HG03039 (cell line): Measurements from ENCODE around the gene ADAMTS9.
A peak's percentile ranks its signal among the peaks of the same experiment; 100 is the strongest.
"Not testable (repeated sequence)": the region's sequence is repeated elsewhere in the genome, so short reads cannot be mapped to it uniquely, and the experiment has no call there.

Experiments
- ATAC-seq: cut with Tn5 transposase; IDR thresholded peaks from one replicate; pipeline ENCODE4 v1.9.1; 2021; ENCODE audit warnings: mild to moderate bottlenecking, moderate library complexity; ENCODE audit not compliant: unreplicated experiment

The ADAMTS9 gene

DNA sequence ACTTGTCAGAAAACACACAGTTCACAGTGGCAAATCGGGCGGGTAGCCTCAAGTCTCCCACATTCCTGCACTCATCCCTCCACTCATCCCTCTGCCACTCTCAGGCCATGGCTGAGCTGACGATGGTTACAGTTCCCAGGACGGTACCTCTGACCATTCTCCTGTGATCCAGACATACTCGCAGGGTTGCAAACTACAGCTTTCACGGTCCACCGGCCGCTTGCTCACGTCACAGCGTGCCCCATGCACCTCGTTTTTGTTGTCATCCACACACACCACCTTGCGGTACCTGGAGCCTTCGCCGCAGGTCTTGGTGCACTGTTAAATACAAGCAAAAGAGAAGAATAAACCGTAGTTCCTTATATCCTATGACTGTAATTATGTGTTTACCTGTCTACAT lies 137.1 kb downstream of the ADAMTS9 start:
- no peak for ATAC-seq

DNA sequence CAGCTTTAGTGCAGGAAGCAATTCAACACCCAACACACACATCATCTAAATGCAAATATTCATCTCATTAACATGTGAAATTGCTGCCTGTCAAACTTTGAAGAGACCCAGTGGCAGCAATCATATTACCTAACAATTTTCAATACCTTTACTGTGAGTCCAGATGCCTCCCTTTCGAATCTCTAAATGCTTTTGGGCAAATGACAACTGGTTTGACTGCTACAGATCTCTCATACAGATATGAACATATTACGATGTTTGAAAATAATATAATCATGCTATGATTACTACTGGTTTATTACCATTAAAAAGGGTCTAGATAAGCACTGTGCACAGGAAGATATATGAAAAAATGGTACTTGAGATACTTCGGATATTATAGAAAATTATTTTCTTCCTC lies 137.9 kb downstream of the ADAMTS9 start:
- ATAC-seq = no peak

DNA sequence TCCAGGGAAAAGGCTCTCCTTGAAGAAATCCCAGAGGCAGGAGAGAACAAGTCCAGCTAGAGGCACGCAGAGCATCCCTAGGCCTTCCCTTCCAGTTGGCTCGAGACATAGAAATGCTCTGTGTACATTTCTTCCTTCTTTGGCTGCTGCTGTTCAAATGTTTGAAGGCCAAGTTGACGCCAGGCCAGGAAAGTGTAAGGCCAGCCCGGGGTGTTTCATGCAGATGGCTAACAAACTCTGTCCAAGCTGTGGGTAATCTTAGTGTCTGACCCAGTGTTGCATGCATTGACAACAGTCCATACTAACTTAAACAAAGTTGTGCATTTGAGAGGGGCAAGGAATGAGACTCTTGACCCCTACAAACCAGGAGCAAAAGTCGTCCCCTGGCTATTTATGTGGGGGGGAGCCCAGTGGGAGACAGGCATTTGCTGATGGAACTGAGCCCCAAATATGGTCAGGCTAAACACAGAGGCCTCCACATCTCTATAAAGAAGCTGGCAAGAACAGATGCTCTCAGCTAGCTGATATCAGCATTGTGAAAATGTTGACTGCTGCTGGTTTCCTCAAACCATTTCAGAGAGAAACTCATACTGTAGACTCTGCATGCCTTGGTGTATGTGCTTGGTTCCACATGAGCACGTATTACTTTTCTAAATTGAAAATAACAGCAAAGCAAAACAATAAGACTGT lies 139.5 kb downstream of the ADAMTS9 start:
- ATAC-seq = no peak

DNA sequence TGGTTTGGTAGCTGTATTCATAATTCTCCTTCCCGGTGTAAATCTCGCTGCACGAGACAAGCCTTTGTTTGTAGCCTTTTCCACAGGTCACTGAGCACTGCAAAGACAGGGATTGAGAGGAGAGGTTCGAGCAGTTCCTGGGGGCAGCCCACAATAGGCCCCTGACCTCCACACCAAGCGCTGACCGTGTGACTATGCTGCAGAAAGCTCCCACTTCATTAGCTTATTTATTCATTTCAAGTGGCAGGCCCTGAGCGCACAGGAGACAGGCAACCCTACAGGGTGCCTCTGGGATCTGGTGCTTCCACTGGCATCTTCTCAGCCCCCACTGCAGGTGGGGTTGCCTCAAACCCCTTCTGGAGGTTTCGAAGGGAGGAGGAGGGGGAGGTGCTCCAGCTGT lies 140.9 kb downstream of the ADAMTS9 start:
- ATAC-seq = no peak

DNA sequence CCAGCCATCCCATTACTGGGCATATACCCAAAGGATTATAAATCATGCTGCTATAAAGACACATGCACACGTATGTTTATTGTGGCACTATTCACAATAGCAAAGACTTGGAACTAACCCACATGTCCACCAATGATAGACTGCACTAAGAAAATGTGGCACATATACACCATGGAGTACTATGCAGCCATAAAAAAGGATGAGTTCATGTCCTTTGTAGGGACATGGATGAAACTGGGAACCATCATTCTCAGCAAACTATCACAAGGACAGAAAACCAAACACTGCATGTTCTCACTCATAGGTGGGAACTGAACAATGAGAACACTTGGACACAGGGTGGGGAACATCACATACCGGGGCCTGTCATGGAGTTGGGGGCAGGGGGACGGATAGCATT lies 142.6 kb downstream of the ADAMTS9 start:
- ATAC-seq = not testable (repeated sequence)

DNA sequence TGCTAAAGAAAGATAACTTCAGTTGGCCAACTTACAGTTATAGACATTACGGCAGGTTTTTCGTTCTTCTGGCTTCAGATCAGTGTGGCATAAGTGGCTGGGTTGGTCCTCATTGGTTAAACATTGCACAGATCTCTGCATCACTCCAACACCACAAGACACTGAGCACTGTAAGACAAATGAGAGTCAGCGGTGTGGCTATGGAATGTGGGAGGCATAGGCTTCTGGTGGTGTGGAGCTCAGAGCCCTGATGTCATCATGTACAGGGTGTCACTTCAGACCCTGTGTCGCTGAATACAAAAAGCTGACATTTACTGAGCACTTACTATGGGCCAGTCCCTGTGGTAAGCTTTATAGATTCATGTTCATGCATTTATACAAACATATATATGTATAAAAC lies 146.0 kb downstream of the ADAMTS9 start:
- ATAC-seq = no peak

DNA sequence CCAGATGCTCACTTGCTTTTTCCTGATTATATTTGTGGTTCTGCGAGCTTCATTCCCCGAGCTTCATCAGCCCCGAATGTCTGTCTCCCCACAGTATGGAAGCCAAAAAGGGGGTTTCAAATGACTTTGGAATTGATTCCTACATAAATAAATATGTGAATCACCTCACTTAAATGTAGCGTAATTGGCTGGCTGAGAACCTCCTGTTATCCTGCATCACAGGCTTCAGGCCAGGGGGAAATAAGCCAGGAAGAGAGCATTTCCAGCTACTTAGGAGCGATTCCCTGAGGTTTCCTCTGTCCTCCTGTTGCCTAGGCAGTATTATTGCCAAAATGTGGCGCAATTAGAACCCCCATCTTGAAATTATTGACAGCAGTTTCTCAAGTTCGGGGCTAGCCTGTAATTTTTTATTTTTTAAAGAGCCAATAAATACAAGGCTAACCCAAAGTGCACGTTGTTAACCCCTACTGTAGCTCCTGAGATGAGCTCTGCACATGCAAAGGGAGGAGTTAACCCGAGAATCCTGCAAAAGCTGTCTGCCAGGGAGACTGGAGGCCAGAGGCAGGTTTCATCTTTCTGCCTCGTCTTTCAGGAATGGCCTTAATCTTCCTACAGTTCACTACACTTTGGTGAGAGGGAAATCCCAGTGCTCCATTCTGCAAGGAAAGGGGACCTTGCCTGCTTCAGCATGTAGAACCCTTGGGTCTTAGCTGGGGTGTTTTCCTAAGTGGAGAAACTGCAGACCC lies 148.2 kb downstream of the ADAMTS9 start:
- no peak for ATAC-seq

DNA sequence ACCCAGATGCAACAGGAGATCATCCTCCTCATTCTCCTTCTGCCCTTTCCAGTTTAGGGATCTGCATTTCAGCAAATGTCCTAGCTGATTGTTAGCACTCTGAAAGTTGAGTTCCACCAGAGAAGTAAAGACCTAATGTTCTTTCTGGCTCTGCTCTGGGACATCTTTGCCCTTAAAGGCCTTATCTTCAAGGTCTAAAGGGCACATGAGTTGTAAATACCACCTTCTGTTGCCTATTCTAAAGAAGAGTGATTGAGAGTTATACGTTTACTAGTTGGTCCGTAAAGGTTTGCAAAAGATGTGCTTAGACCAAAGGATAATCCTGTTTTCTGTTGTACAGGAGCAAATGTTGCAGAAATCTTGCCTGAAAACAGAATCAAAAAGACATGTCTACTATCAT lies 151.6 kb downstream of the ADAMTS9 start:
- ATAC-seq = no peak

DNA sequence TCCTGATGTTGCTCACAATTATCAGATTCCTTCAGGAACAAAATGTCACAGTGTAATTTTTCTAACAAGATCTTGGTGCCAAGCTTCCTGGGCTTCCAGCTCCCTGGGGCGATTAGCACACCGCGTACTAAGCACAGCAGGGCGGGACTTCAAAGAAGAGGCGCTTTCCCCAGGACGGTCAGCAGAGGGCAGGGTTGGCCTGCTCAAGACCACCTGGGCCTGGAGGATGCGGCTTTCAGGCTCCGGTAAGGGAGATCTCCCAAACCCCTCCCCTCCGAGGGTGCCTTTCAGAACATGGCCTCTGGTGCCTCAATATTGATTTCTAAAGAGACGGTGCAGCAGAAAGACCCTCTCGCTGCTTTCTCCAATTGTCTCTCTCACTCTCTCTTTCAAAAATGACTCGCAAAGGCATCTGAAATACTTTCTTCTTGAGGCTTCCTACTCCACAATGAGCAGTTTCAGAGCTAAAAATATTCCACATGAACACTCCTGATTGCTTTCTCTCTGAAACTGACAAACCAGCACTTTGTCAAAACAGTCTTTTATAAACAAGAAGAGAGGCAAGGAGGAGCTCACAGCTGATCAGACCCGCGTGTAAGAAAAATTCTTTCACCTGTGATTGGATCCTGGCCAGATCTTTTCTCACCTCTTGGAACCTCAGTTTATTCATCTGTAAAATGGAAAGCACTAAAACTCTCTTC lies 154.0 kb downstream of the ADAMTS9 start:
- ATAC-seq = peak; percentile 95

DNA sequence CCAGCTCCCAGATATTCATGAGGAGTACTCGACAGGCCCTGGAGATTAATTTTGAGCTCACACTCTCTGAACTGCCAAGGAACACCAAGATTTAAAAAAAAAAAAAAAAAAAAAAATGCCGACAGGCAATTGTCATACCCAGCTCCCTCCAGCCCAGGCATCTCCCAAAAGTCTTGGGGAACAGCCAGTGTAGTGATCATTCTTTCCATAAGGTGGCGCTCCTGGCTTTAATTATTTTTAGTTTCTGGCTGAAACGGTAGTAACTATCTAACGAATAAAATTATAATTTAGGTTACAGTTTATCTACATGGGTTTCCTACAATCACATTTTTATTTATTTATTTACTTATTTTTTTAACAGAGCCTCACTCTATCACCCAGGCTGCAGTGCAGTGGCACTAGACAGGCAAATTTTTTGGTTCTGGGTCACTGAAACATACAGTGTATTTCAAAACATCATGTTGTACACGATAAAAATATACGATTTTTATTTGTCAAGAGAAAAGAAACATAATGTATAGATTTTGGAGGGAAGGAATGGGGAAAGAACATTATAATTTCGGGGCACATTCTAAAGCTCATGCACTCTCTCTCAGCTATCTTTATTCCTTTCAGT lies 157.3 kb downstream of the ADAMTS9 start:
- ATAC-seq = no peak

DNA sequence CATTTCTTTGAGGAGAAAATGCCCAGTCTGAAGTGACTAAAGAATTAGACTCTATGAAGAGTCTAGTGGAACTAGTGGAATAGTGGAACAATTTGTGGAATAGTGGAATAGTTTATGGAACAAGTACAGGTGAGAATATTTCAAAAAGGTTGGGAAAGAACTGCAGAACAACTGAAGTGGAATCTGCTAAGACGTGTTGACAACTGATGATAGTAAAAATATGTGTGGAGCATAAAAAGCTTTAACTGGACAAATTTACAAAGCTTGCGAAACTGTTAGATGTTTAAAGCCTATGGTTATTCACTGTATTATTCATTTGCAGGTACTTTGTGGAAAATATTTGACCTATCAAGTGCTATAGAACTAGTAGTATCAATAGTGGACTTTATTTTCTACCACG lies 164.5 kb downstream of the ADAMTS9 start:
- ATAC-seq = no peak

DNA sequence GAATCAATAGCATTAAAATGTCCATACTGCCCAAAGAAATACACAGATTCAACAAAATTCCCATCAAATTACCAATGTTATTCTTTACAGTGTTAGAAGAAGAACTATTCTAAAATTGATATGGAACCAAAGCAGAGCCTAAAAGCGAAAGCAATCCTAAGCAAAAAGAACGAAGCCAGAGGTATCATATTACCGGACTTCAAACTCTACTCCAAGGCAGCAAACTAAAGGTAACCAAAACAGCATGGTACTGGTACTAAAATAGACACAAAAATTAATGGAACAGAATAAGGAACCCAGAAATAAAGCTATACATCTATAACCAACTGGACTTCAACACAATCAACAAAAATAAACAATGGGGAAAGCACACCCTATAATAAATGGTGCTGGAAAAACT lies 167.5 kb downstream of the ADAMTS9 start:
- ATAC-seq = no peak

DNA sequence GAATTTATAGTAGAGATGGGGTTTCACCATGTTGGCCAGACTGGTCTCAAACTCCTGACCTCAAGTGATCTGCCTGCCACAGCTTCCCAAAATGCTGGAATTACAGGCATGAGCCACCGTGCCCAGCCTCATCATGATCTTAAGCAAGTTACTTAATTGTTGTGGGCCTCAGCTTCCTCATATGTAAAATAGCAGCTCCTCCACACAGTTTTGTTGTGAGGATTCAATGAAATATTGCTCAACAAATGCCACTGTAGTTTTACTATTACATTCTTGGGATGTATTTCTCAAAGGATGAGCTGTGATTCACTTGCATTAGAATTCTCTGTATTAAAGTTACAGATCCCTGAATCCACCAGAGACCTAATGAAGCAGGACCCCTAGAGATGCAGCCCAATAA lies 168.8 kb downstream of the ADAMTS9 start:
- ATAC-seq = no peak

DNA sequence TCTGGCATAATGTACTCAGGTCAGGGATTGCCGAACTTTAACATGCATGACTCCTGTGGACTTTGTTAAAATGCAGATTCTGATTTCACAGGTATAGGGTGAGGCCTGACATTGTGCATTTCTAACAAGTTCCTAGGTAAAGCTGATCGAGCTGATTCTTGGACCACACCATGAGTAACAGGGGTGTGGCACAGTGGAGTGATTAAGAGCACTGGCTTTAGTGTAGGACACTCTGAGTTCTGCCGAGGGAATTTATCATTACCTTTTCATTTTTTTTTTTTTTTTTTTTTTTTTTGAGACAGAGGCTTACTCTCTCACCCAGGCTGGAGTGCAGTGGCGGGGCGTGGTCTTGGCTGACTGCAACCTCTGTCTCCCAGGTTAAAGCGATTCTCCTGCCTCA lies 169.3 kb downstream of the ADAMTS9 start:
- no peak for ATAC-seq

DNA sequence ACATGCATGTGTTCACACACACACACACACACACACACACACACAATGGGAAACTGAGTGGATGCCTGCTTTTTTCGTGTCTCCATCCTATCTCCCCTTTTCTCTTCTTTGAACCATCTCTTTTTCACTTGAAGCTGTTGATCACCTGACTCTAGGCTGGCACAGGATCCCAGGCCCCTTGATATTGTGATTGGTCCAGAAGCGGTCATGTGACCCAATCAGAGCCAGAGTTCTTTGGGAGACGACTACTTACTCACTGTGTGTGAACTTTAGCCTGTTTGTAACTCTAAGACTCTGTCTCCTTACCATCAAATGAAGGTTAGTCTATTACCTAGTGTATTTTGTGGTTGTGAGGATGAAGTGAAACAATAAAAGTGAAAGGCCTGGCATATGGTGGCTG lies 172.9 kb downstream of the ADAMTS9 start:
- ATAC-seq = no peak

DNA sequence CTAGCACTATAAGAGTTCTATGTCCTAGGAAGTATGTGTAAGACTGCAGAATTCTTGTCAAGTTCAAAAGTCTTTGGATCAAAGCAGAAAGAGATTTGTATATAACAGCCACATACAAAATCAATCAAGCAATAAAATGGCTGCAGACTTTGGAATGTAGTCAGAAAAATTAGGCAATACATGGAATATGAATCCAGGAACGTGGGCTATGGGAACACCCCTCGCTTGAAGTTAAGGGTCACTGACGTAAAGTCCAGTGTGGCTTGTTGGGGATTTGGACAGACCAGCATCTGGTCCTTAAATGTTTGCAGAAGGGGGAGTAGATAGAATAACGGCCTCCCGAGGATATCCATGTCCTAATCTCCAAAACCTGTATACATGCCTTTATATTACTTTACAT lies 178.6 kb downstream of the ADAMTS9 start:
- no peak for ATAC-seq

DNA sequence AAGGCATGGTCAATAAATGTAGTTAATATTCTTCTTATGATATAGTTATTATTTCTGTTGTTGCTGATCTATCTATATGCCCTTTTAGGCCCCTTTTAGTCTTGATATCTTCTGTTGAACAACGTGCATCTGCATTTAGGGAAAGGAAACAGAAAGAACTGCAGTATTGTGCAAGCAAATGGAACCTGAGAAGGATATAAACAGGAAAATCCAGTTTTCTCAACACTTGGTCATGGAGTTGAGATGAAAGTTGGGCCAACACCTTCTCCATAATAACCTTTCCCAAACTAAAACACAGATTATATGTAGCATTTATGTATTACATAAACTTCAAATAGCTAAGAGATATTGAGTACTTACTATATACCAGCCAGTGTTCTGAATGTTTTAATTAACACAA lies 179.7 kb downstream of the ADAMTS9 start:
- ATAC-seq = no peak

DNA sequence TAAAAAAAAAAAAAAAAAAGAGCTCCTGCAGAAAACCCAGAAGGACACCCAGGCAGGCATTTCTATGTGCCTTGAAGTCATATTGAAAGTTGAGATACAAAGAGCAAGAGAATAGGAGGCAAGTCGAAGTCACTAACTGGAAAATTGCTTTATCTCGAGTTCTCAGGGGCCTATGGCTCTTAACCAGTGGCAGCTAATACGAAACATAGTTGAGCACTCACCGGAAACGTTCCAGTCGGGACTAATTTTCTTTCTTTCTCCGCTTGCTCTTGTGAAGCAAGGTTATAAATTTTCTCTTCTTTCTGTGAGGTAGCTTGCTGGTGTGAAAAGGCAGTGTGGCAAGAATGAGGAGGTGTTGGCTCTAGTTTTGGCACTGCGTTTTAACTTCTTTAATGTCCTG lies 181.5 kb downstream of the ADAMTS9 start:
- no peak for ATAC-seq

DNA sequence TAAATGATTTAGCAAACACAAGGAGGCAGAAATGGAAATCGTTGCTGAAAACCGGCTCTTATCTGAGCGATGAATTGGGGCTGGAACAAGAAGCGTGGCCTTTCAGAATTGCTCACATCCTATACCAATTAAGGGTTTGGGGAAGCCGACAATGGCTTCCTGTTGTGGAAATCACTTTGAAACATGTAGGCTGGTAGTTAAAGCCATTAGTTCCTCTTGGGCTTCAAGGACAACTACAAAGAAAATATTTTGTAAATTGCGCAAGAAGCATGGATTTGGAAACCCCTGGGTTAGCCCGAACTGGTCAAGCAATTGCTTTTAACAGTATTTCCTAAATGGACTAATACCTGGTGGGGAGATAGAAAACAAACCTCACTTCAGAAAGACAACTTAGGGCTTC lies 182.4 kb downstream of the ADAMTS9 start:
- ATAC-seq = no peak

DNA sequence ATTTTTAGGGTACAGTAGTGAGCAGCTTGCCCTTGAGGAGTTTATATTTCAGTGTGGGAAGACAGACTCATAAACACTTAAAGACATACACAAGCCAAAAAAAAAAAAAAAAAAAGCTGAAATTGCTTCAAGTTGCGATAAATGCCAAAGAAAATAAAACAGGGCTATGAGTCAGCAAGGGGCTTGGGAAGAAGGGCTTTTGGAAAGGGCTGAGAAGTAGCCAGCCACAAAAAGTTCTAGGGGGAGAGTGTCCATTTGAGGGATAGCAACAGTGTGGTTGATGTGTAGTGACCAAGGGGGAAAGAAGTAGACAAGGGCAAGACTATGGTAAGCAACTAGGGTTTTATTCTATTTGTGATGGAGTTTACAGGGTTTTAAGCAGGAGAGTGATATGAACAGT lies 185.5 kb downstream of the ADAMTS9 start:
- ATAC-seq = no peak

DNA sequence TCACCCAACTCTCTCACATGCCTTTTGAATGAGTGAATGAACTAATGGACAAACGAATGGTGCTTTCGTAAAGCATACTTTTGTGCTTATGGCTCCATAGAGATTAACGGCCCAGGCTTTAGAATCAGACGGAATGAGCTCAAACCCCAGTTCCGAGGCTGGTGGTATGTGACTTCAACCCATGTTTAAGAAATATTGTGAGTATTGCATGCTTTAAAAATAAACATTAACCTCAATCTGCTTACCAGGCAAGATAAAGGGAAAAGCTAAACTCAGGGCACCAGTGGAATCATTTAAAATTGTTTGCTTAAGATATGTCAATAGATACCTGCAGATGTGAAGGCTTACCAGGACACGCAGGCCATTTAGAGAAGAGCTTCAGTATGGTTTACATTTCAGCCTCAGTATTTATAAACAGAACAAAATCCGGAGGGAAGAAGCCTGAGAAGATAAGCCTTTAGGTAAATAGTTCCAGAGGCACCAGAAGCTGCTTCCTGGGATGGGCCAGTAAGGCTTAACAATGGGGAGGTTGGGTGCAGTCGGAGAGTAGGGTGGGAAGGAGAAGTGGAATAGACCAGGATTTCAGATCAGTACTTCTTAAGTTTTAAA lies 186.4 kb downstream of the ADAMTS9 start:
- ATAC-seq = no peak
